ENCODE results near the gene ABR.
"Not testable (repeated sequence)": the region's sequence is repeated elsewhere in the genome, so short reads cannot be mapped to it uniquely, and the experiment has no call there.

The ABR gene

DNA sequence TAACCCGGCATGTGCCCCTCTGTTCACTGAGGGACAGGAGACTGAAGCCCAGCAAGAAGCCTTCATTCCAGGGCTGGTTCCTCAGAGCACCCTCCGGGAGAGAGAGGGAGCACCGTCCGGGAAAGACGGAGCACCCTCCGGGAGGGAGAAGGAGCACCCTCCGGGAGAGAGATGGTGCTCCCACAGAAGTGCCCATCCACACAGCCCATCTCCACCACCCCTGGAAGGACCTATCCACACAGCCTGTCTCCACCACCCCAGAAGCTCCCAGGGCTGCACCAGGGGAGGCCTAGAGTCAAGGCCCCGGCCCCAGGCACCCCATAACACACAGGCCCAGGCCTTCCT, 88.6 kb downstream of the ABR start:
- no peak for DNase-seq

DNA sequence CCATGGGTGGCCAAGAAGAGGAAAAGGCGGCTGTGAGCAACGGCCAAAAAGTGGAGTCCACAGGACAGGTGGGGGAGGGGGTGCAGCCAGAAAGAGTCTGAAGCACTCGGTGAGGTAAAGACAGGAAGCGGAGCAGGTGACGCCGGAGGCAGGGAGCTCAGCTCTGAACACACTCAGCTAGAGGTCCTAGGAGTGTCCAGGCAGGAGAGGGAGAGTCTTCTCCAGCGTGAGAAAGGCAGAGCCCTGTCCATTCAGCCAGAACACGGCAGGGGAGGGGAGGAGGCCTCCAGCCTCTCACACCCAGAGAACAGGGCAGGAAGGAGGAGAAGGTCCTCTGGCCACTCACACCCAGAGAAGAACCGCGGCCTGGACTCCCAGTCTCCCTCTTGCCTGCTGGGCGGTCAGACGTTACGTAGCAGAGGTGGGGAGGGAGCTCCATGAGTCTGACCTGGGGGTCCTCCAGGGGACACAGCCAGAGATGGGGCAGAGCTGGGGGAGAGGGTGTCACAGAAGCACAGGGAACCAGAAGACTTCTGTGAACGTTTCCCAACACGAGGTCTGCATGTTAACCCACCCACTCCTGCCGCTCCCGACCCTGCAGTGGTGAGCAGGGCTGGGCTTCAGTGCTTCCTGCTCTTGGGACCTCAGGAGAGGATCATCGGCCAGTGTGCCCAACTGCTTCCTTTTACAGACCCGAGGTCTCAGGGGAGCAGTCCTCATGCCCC, 89.2 kb downstream of the ABR start:
- no peak for DNase-seq

DNA sequence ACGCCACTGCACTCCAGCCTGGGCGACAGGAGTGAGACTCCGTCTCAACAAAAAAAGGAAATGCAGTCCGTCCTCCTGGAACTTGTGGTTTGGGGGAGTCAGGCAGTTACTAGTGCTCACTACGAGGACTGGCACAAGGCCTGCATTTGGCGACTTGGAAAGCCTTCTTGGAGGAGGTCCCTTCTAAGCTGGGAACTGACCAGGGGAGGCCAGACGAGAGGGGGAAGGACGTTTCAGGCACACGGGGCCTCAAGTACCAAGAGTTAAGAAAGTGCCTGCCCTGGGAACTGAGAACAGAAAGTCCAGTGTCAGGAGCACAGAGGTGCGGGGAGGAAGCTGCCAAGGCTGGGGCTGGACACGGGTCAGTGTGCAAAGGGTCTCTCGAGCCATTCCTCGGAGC, 89.9 kb downstream of the ABR start:
- DNase-seq: no peak

DNA sequence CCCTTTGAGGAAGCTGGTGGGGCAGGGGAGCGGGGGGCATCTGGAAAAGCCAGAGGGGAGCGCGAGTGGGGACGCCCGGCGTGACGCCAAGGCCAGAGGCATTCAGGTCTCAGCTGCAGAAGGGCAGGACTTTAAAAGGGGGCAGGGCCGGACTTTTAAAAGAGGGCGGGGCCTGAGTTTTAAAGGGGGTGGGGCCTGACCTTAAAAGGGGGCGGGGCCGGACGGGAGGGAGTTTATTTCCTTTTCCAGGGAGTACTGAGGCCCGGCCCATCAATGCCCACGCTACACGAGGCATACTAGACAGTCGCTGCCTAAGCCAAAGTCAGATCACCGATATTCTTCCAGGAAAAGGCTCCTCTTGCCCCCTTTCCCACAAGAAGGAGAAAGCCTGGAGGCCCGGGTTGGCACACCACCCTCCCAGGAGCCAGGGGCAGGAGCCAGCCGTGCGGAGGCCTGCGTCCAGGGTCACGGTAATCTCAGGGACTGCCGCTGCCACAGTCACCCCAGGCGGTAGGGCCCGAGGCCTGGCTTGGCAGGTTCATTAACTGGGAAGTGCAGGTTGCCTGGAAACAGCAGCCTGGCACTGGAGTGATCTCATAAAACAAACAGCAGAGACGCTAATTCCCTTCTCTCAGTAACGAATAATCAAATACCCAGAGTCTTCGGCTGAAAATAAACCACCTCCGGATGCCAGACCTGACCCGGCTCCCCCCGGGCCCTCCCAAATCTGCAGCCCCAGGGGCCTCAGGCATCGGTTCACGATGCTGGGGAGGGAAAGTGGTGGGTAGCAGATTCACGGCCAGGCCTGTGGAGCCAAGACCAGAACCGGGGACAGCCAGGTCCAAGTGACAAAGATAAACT, 92.2 kb downstream of the ABR start:
- peak; percentile 77 for DNase-seq

DNA sequence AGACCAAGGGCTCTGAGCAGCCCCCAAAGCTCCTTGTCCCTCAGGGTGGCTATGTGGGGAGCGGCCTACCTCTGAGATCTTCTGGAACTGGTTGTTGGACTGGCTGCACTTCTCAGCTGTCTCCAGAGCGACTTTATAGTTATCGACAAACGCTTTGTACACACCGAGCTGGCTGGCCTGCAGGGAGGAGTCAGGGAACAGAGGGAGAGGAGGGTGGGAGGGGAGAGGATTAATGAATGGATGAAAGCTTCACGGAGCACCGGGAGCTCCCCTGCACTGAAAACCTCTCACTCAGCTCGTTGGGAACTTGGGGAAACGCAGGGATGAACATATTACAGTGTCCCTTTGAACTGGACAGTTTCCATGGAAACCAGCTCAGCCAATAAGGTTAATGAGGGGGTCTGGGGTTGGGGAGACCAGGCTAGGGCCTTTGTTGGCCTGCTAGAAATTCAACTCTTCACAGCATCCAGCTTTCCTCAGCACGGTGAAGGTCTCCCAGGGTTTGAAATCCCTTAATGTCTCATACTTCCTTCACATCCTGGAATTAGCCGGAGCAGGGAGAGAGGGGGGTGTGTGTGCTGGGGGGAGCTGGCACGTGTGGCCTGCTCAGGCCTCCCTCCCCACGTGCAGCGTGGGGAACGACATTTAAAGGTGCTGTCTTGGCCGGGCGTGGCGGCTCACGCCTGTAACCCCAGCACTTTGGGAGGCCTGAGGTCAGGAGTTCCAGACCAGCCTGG, 96.2 kb downstream of the ABR start:
- DNase-seq: no peak

DNA sequence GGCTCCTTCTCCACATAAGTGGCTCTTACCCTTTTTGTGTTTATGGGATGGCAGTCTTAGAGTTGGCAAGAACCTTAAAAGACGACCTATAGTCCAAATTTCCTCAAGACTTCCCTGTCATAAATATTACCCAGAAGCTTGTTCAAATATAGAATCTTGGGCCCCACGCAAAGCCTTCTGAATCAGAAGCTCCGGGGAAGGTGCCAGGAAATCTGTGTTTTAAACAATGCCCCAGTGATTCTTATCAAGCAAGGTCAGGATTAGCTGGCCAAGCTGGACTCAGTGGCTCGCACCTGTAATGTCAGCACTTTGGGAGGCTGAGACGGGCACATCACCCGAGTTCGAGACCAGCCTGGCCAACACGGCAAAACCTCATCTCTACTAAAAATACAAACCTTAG, 97.2 kb downstream of the ABR start:
- DNase-seq: no peak

DNA sequence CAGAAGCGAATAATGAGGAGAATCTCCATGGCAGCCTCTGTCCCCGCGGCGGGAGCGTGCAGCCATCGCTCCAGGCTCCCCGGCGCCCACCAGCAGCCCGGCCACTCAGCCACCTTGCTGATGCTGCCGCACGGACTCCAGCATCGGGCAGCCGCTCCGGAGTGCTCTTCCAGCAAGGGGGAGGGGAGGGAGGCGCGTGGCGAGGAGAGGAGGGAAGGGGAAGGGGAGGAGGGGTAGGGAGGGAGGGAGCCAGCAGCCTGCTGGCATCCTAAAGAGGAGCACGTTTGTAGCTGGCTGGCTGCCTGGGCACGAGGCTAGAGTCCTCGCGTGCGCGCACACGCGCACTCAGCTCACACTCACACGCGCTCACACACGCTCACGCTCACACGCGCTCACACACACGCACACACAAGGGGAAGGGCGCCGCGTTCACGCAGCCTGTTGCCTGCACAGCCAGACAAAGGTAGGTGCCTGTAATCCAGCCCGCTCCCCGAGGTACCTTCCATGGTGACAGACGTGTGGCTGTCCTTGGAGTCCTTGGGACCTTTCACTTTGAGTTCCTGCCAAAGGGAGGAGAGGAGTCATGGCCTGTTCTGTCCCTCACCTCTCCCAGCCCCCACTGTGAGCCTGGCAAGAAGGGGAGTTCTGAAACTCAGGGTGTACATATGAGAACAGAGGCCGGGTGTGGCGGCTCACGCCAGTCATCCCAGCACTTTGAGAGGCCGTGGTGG, 100.8 kb downstream of the ABR start:
- DNase-seq: peak; percentile 48

DNA sequence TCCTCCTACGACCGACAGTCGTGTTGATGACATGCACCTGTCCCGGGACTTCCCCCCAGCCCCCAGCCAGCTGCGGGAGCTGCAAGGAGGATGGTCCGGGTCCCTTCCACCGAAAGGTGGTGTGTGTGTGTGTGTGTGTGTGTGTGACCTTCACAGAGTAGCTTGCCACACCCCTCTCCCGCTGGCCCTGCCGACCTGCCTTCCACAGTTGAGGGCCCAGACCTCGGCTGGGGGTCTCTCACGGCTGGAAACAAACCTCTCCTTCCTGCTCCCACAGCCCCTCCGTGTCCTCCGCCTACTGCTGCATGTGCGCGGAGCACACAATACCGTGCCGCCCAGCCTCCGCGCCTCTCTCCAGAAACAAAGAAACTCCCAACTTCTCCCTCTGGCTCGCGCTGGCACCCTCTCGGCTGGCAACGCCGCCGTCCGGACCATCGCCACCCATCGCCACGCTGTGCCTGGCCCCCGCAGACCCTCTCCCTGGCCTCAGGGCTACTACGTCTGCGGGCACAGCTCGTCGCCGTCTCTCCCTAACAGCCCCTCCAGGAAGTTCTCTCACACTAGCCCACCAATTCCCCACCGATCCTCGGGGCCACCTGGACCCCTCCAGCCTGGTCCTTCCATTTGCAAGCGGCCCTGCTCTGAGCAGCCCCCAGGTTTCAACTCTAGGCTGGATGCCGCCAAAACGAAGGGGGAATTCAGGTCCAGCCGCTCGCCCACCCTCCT, 101.6 kb downstream of the ABR start:
- DNase-seq: no peak

DNA sequence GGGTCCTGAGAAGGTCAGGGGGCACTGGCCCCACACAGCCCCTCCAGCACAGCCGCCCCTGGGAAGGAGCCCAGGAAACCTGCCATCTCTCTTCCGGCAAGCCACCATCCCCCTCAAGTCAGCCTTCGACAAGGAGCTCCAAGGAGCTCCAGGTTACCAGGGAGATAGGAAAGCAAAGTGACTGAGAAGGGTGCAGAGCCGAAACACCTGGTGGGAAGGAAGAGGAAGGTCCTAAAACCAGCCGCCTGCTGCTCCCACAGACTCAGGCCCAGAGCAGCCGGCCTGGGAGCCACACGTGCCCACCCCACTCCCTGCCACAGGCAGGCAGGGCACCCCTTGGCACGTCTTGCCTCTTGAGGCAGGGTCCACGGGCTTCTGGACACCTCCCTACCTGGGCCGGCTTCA, 102.2 kb downstream of the ABR start:
- no peak for DNase-seq

DNA sequence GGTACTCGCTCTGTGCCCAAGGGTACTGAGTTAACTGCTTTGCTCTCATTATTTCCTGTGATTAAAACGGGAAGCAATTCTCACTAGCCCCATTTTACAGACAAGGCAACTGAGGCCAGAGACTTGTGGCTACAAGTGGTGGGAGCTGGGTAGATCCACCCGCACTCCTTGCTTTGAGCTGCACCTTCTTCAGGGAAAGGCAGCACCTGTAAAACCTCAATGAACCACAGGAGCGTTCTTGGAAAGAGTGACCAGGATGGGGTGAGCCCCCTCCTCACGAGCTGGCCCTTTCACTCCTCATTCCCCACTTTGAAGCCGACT, 102.8 kb downstream of the ABR start:
- no peak for DNase-seq

DNA sequence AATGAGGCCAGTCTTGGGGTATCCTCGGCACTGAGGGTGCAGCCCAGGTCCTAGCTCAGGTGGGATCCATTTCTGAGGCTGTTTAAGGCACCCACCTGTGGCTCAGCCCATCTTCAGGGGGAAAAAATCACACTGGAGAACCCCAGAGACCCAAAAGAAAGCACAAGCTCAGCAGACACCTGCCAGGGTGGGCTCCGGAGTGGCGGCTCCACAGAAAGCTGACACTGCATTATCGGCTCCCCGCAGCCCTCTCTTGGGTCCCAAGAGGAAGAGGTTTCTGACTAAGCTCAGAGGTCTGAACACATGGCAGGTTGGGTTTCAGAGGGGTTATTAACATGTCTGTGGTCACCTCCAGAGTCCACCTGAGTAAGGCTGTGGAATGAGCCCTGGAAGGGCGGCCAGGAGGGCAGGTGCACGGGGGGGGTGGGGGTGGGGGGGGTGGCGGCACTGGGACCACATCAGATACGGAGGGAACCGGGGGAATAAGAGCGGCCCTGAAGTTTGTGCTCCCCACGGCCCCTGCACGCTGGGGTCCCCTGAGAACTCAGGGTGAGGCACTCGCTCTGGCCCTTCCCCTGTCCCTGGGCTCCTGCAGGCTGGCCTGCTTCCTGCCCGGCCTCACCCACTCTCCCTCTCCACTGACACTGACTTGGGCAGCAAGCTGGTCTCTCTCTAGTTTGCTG, 103.3 kb downstream of the ABR start:
- DNase-seq: no peak

DNA sequence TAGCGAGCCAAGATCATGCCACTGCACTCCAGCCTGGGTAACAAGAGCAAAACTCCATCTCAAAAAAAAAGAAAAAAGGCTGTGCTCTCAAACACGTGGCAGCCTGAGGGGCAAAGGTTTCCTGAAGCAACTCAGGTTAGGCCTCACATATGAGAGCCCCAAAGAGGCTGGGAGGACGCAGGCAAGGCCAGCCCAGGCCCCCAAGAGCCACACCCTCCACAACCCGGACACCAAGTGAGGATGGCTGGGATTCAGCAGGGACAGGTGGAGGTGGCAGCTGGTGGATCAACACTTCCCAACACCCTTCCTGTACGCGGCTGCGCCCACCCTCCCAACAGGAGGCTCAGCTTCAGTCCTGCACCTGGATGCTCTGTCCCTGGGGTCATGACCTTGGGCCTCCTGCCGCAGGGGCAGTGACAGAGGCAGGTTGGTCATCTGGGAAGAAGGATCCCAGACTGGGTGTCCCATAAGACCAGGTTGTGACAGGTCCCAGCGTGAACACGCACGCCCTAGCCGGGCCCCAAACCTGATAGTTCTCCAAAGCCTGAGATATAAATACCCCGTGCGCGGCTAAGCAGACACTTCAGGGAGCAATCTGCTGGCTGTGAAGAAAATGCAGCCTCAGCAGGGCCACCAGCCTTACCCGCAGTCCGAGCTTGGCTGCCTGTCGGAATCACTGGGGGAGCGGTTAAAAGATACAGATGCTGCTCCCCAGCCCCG, 104.7 kb downstream of the ABR start:
- DNase-seq: no peak

DNA sequence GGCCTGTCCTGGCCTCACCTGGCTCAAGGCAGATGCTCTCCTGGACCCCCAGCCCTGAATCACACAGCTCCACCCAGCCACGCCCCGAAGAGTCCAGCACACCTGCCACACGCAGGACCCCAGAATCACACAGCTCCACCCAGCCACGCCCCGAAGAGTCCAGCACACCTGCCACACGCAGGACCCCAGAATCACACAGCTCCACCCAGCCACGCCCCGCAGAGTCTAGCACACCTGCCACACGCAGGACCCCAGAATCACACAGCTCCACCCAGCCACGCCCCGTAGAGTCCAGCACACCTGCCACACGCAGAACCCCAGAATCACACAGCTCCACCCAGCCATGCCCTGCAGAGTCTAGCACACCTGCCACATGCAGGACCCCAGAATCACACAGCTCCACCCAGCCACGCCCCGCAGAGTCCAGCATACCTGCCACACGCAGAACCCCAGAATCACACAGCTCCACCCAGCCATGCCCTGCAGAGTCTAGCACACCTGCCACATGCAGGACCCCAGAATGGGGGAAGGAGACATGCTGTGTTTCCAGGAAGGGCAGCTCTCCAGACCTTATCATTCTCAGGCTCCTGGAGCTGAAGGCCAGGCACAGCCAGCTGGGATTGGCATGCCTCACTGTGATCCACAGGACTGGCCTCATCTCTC, 105.7 kb downstream of the ABR start:
- not testable (repeated sequence) for DNase-seq

DNA sequence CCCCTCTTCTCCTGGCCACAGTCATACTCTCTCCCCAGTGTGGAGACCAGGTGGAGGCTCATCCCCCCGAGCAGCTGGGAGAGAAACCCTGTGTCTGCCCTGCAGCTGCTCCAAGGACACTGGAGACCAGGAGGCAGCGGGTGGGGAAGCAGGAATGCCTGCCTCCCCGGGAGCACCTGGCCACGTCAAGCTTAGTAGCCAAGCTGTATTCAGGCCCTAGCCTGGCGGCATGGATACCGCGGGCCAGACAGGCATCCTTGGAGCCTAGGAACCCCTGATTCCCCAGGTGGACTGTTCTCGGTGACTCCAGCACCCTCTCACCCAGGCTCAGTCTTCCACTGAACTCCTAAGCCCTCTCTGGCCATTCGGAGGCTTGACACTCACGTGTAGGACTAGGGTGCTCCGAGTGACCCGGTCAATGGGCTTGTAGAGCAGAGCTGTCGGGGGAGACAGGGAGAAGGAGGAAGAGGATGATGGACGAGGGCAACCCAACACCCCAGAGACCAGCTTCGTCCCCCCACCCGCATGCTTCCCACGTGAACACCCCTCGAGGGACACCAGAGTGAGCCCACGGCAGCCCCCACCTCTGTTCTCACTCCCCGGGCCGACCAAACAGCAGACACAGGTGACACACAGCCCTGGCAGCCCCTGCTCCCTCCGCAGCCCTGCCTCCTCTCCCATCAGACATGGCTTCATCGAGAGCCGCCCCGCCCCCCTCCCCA, 106.4 kb downstream of the ABR start:
- DNase-seq: no peak

DNA sequence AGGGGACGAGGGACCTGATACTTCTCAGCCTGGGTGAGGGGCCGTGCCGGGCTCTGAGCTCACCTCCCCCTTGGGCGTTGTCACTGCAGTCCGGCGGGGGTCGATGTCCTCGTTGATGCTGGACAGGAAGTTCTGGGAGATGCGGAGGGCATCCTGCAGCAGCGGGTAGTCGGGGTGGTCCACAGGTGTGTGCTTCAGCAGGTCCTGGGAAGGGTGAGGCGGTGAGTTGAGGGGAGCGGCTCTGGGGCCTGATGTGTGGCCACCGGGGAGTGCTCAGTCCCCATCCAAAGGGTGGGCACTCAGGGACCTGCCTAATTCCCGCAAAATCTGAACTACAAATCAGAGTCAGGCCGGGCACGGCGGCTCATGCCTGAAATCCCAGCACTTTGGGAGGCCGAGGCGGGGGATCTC, 107.2 kb downstream of the ABR start:
- DNase-seq: no peak

DNA sequence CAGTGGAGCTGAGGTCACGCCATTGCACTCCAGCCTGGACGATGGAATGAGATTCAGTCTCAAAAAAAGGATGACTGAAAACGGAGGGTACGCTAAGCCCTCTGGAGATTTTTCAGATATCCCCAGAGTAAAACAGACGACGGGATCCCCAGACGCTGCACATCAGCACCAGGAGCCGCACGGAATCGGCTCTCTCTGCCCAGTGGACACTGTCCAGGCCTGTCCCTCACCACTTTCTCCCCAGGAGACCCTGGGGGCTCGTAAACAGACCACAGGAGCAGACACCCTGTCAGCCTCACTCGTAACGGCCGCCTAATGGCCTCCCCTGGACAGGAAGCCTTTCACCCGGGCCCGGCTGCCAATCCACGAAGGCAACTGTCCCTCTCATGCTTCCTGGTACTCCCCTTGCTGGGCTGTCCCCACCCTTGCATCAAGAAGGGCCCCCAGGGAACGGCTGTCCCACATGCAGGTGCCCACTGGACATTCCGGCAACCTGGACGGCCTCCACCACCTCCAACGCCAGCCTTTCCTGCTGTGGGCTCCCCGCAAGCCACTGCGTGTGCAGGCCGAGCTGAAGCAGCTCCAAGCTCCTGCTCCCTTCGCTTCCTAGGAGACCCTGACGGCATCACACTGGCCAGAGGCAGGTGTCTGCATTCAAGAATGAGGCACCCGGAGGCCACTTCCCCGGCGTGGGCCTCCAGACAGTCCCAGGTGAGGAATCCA, 108.5 kb downstream of the ABR start:
- DNase-seq: no peak

DNA sequence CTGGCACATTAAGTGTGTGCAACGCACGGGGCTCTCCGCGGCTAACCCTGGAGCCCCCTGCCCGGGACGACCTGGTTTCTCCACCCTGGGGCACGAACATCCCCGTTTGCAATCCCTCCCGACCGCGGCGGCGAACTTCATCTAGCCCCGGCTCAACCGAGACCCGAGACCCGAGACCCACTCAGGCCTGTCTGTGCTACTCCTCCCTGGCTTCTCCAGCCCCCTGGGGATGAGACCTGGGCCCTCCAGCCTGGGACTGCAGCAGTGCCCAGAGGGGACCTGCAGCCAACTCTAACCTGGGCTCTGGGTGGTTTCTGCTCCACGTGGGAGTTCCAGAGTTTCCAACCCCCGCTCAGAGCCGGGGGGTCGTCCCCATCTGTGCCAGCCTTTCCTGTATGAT, 109.4 kb downstream of the ABR start:
- no peak for DNase-seq

DNA sequence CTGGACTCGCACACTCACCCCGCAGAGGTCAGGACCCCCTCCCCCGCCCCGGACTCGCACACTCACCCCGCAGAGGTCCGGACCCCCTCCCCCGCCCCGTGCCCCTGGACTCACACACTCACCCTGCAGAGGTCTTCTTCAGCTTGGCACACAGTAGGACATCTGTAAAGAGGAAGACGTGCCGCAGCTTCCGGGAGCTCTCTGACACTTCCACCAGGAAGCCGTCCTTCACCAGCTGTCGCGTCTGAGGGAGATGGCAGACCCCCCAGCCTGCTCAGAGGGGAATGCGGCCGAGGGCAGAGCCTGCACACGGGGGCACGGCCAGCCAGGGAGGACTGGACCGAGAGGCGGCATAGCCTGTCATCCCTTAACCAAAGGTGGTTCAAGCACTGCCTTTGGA, 109.9 kb downstream of the ABR start:
- DNase-seq: no peak

DNA sequence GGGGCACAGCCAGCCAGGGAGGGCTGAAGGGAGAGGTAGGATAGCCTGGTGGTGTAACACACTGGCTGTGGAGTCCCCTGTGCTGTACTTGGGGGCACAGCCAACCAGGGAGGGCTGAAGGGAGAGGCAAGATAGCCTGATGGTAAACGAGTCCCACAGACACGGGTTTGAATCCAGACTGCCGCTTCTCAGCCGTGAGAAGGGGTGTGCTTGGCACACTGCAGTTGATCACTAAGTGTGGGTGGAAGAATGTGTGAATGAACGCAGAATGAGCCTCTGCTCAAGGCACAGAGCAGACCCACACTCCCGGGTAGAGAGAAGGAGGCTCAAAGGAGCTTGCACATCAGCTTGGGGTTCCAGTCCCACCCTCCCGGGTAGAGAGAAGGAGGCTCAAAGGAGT, 111.4 kb downstream of the ABR start:
- DNase-seq: no peak
